ENCODE measurements around the gene RIPOR2. TPM values are rescaled to one million over a fixed set of nuclear protein-coding genes. Genes with fewer than 3 reads are reported as not detected.

RIPOR2 gene
- total RNA-seq, 2 experiments from 2014 or later: 88.3 to 96.3 TPM

- DNase-seq (no peak), ATAC-seq (peak; percentile 22)
- Mint-ChIP-seq H3K4me3 (no peak overlapping the region), H3K27me3 (no peaks in the 10 kb centered on the region), H3K4me1 (ENCODE audit: low read depth) (peaks cover 42% of the 10 kb centered on the region), H3K27ac (peak overlapping the region; percentile 71), H3K9me3 (no peaks in the 10 kb centered on the region), H3K36me3 (ENCODE audit: low read depth) (peaks cover 74% of the 10 kb centered on the region)
- POLR2A ChIA-PET: no interaction called here
- CTCF ChIA-PET: interaction anchor here (0.8 to 3.5 kb wide), 4 partner anchors 85 to 168 kb away, joined by 3 to 13 read pairs (median 6); no protein-coding TSS in a partner anchor
- TF ChIP-seq, protein P1, sequence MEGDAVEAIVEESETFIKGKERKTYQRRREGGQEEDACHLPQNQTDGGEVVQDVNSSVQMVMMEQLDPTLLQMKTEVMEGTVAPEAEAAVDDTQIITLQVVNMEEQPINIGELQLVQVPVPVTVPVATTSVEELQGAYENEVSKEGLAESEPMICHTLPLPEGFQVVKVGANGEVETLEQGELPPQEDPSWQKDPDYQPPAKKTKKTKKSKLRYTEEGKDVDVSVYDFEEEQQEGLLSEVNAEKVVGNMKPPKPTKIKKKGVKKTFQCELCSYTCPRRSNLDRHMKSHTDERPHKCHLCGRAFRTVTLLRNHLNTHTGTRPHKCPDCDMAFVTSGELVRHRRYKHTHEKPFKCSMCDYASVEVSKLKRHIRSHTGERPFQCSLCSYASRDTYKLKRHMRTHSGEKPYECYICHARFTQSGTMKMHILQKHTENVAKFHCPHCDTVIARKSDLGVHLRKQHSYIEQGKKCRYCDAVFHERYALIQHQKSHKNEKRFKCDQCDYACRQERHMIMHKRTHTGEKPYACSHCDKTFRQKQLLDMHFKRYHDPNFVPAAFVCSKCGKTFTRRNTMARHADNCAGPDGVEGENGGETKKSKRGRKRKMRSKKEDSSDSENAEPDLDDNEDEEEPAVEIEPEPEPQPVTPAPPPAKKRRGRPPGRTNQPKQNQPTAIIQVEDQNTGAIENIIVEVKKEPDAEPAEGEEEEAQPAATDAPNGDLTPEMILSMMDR (IDR thresholded peaks at IDR 0.05): no peak
- intact Hi-C loops (cut with micrococcal nuclease): no loop called here
Measured at GRCh38 chr6:24849713-24850112, 86.0 kb downstream of the RIPOR2 start.

- H3K36me3 Mint-ChIP-seq (ENCODE audit: low read depth): peaks cover 76% of the 10 kb centered on the region
- DNase-seq (no peak), ATAC-seq (no peak)
- CTCF ChIA-PET: interaction anchor here (0.8 to 3.5 kb wide), 3 partner anchors 143 to 170 kb away, joined by 5 to 13 read pairs (median 12); no protein-coding TSS in a partner anchor
- H3K4me1 Mint-ChIP-seq (ENCODE audit: low read depth): peaks cover 48% of the 10 kb centered on the region
- H3K9me3 Mint-ChIP-seq: no peaks in the 10 kb centered on the region
- intact Hi-C loops (cut with micrococcal nuclease): no loop called here
- no peaks in the 10 kb centered on the region for H3K27me3 Mint-ChIP-seq
- TF ChIP-seq, protein P1 (IDR thresholded peaks at IDR 0.05): no peak
- POLR2A ChIA-PET: no interaction called here
- no peak overlapping the region for H3K4me3 Mint-ChIP-seq
- peak overlapping the region; percentile 31 for H3K27ac Mint-ChIP-seq
Measured at GRCh38 chr6:24848461-24848860, 87.3 kb downstream of the RIPOR2 start.

DNA sequence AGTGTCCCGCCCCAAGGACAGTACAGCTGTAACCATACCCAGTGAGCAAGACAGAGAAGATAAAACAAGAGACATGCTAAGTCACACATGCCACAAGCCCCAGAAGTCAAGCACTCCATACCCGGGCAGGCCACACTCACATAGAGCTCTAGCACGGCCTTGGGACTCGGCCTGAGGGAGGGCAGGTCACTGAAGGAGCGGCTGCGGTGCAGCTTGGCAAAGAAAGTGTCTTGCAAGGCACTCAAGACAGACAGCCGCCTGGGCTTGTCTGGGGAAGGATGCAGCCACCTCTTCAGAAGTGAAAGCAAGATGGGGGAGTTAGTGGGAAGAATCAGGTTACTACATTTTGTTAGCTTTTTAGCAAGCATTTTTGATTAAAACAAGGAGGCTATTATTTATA lies 88.4 kb downstream of the RIPOR2 start:
- TF ChIP-seq, protein P1 (IDR thresholded peaks at IDR 0.05): no peak
- POLR2A ChIA-PET: interaction anchor here (1.2 kb wide), 2 partner anchors 9 to 86 kb away, joined by 3 to 5 read pairs; no protein-coding TSS in a partner anchor
- intact Hi-C loops (cut with micrococcal nuclease): no loop called here
- peaks cover 76% of the 10 kb centered on the region for H3K36me3 Mint-ChIP-seq (ENCODE audit: low read depth)
- ATAC-seq (no peak), DNase-seq (no peak)
- no peak overlapping the region for H3K4me3 Mint-ChIP-seq
- H3K9me3 Mint-ChIP-seq: no peaks in the 10 kb centered on the region
- CTCF ChIA-PET: interaction anchor here (1.4 to 2.8 kb wide), 4 partner anchors 9 to 170 kb away, joined by 3 to 12 read pairs (median 12); no protein-coding TSS in a partner anchor
- H3K4me1 Mint-ChIP-seq (ENCODE audit: low read depth): peaks cover 58% of the 10 kb centered on the region
- H3K27me3 Mint-ChIP-seq: no peaks in the 10 kb centered on the region
- peak overlapping the region; percentile 78 for H3K27ac Mint-ChIP-seq

DNA sequence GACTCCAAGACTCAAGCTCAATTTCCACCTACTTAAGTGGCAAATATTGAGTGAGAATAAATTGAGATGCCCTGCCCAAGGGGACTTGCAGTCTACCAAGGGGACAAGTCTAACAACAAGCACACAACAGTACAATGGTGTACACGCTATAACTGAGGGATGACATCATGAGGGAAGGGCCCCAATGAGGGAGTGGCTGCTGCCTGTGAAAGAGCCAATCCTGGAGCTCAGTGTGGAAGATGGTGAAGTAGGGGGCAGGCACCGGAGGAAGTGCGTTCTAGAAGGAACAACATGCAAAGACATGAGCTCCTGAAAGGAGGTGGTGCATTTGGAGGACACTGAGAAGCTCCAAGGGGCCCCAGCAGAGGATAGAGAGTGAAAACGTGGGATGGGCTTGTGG lies 90.2 kb downstream of the RIPOR2 start:
- Mint-ChIP-seq H3K4me3 (no peak overlapping the region), H3K4me1 (ENCODE audit: low read depth) (peaks cover 58% of the 10 kb centered on the region), H3K27me3 (no peaks in the 10 kb centered on the region), H3K36me3 (ENCODE audit: low read depth) (peaks cover 76% of the 10 kb centered on the region), H3K9me3 (no peaks in the 10 kb centered on the region), H3K27ac (peak overlapping the region; percentile 50)
- intact Hi-C loops (cut with micrococcal nuclease): no loop called here
- ChIA-PET POLR2A (no interaction called here), CTCF (interaction anchor here (2.0 to 3.5 kb wide), 3 partner anchors 10 to 173 kb away, joined by 11 to 20 read pairs (median 12); no protein-coding TSS in a partner anchor)
- TF ChIP-seq, protein P1 (IDR thresholded peaks at IDR 0.05): no peak
- ATAC-seq: no peak
- no peak for DNase-seq

DNA sequence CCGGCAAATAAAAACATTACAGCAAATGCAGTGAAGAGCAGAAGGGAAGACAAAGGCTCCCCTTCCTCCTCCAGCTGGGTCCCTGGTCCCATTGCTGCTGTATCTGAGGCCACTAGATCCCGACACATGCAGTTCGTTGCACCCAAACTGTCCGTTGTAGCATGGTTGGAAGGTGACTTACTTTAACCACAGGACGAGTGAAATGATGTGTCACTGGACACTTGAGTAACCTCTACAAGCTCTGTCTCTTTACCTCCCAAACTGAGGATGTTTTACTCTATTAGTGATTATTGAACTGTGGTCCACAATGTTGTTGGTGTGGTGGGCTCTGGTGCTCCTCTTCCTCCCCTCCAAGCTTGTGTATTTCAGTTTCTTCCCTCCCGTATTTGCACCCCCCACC lies 90.9 kb downstream of the RIPOR2 start:
- Mint-ChIP-seq H3K36me3 (ENCODE audit: low read depth) (peaks cover 79% of the 10 kb centered on the region), H3K4me1 (ENCODE audit: low read depth) (peaks cover 58% of the 10 kb centered on the region), H3K27me3 (no peaks in the 10 kb centered on the region), H3K4me3 (no peak overlapping the region), H3K27ac (peak overlapping the region; percentile 50), H3K9me3 (no peaks in the 10 kb centered on the region)
- DNase-seq (no peak), ATAC-seq (no peak)
- intact Hi-C loops (cut with micrococcal nuclease): no loop called here
- CTCF ChIA-PET: interaction anchor here (2.5 to 3.5 kb wide), 3 partner anchors 11 to 173 kb away, joined by 9 to 20 read pairs (median 12); no protein-coding TSS in a partner anchor
- POLR2A ChIA-PET: no interaction called here
- TF ChIP-seq, protein P1 (IDR thresholded peaks at IDR 0.05): no peak
